ENCODE data around the gene CADM2. TPM values are rescaled to one million over a fixed set of nuclear protein-coding genes. Genes with fewer than 3 reads are reported as not detected.
"Not testable (repeated sequence)": the region's sequence is repeated elsewhere in the genome, so short reads cannot be mapped to it uniquely, and the experiment has no call there.

Gene CADM2
- total RNA-seq, 1 donor from 2014 or later: not detected

DNA sequence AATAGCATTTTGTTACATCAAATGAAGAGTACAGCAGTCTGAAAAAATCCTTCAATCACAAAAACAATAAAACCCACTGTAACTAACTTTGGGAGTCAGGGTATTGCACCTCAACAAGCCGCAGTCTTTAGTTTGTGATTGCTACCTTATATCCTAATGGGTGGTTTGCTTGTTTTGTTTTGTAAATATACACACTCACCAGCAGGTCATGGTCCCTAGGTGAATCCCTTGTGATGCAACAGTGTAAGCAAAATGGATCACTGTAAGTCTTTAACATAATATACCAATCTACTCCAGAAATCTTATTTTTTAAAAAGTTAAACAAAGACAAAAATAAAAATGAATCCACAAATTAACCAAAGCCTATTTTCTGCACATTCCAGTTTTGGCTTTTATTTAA, 749.5 kb downstream of the CADM2 start:
- ATAC-seq: not testable (repeated sequence)

DNA sequence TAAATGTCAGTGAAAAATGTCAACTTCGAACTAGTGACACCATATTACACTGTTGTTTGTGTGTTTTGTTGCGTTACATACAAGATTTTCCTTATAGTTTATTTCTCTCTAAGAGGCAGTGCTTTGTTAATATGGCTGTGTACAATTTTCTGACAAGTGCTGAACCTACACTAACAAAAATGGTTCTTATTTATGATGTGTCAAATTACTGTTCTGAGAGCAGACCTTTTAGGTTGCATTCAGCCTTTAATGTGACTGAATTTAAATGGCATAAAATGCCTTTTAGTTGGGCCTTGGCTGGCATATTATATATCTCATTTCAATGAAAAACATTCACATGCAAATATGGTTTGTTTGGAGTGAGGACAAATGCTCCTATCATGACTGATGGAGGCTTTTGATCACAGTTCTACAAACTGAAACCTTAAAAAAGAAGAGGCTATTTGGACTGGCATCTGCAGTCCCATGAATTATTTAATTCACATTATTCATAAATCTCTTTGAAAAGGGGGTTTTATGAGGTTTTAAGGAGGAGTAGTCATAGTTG, 750.6 kb downstream of the CADM2 start:
- no peak for ATAC-seq

DNA sequence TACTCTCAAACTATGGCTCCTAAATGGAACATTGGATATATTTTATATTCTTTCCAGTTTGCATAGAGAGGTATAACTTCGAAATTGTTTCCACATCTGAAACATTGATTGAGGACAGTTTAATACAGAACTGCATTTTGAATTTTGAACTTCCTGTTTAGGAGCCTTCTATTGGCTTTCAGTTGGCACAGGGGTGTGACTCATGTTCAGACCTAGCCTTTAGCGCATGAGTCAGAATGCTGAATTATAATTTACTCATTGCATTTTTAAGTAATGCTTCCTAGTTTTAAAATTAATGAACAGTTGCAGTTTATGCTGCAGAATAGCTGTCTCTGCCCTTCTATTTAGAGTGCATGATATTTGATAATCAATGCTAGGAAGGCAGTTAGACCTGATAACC, 751.7 kb downstream of the CADM2 start:
- ATAC-seq: no peak

DNA sequence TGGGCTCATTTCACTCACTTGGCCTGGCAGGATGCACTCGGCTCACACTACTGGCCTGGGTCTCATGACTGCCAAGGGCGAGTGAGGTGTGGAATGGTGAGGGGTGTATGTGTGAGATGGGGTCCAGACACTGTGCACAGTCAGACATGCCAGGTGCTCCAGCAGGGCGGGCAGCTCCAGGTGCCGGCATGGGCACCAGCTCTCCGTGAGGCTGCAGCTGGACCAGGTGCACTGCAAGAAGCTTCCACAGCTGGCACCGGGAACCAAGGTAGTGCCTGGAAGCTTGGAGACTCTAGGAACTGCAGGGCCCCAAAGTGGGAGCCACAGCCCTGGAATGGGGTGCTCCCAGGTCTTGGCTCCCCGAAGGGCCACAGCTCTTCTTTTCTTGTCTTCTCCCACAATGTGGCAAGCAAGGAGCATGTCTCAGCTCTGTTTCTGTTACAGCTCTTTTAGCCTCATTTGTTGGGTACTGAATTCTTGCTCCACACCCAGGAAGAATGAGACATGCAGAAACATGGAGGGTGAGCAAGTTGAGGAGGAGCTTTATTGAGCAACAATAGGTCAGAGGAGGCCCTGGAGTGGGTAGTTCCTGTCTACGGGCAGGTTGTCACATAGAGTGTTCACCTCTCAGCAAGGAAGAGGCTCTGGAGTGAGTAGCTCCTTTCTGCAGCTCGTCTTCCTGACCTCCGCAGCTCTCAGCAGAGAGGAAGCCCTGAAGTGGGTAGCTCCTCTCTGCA, 762.8 kb downstream of the CADM2 start:
- ATAC-seq: no peak

DNA sequence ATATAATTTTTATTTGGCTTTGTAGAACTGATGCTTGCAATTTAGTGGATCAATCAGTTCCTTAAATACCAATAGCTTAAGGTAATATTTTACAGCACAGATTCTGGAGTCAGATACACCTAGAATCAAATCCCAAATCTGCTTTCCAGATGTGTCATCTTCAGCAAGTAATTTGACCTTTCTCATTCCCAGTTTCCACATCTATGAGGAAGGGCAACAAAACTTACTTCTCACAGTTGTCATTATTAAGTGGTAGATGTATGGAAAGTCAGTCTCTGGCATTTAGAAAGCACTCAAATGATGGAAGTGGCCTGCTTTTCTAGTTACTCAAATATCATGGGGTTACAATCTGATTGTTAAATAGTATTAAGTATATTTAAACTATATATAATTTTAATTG, 767.0 kb downstream of the CADM2 start:
- no peak for ATAC-seq

DNA sequence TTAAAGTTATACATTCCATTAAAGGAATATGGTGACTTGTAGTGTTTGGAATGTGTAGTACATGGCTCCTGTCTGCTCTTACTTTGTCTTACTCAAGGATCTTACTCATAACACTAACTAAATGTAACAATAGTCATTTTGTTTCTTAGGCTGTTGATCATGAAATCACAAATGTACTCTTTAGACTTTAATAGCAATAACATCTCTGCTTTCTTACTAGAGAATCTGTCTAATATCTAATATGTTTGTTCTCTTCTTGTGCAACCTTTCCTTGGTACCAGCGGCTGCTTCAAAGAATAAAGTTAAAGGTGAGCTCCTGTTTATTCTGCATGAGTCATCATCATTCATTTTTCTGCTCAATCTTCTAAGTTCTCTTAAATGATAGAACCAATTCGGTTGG, 767.5 kb downstream of the CADM2 start:
- no peak for ATAC-seq

DNA sequence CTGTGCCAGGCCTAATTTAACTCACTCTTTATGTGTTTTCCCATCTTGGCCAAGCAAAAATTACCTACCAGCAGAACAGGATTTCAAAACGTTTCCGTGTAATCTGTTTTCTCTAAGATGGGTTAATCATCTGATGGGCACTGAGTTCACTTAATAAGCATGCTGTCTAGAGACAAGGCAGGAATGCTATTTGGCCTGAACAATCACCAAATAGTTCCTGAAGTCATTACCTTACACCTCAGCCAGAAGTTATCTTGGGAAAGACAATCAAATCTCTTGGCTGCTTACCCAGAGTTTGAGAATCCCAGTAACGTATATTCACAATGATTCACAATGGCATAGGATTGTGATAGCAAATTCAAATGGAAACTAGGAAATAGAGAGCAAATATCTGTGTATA, 779.1 kb downstream of the CADM2 start:
- ATAC-seq: no peak

DNA sequence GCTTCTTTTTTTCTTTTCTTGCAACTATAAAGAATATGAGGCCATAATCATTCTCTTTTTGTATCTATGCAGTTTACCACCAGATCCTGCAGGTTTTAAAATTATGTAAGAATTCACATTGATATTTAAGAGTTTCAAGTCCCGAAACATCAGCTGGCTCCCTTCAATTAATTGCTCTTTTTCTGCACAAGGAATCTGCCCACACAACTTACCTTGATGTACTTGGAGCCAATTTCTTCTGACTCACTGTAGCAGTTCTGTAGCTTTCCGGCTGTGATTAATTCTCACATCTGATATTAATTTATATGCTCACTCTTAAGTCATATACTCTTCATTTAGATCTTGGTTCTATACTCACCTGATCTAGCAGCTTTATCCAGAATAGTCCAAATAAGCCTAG, 781.8 kb downstream of the CADM2 start:
- ATAC-seq: no peak

DNA sequence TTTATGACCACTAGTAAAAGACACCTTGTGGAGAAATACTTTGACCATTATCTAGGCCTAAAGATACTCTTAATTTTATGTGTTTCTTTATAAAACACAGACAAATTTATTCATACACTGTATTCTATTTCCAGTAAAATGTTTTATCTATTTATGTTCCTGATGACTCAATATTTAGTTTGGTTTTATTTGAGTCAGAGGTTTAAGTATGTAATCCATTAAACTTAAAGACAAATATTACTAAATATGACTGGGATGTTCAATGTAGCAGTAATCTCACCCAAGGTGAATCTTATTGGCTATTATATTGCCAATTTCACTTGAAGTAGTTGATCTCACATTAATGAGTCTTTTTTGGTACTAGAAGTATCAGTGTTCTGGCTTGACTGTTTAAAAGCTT, 799.7 kb downstream of the CADM2 start:
- no peak for ATAC-seq

DNA sequence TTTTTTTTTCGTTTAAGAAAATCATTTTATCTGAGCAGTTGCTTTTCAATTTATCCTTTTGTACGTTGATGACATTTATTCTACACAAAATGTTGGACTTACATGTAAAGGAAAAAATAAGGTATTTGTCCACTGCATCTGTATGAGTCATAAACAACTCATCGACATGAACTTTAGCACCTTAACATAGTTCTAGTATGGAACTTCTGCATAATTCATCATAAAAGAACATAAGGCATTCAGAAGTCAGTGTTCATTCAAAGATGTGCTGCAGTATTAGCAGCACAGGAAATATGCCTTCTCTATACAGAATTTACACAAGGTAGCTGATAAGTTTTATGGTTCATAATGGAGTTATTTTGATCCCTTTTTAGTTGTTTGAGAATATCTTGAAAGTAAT, 801.6 kb downstream of the CADM2 start:
- ATAC-seq: no peak

DNA sequence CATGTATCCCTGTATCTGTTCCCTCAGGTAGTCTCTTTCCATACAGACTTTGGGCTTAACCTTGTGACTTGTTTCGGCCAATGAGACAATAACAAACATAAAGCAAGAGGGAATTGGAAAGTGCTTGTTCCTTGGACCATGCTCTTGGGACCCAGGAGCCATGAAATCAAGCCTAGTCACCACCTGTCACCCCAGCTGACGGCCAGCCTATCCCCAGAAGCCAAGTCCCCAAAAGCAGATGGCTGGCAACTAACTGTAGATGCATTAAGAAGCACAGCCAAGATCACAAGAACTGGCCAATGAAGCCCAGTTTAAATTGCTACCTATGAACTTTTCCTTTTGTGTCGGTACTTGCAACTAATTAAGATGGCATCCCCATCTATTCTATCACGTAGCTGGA, 822.0 kb downstream of the CADM2 start:
- ATAC-seq: no peak

DNA sequence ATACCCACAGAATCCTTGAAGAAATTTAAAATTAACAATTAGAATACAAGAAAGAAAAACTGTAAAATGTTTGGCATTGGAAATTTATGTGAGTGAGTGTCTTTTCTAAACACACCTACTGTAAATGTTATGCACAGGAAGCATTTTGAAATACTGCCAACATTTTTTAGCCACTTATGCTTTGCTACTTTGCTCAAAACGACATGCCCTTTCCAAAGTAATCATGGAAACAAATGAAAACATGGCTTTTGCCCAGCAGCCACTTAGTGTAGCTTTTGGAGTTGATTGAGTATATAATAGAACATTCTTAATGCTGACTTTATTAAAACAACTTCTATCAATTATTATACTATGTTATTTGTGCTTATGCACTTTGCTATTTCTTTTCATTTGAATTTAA, 823.0 kb downstream of the CADM2 start:
- ATAC-seq: no peak

DNA sequence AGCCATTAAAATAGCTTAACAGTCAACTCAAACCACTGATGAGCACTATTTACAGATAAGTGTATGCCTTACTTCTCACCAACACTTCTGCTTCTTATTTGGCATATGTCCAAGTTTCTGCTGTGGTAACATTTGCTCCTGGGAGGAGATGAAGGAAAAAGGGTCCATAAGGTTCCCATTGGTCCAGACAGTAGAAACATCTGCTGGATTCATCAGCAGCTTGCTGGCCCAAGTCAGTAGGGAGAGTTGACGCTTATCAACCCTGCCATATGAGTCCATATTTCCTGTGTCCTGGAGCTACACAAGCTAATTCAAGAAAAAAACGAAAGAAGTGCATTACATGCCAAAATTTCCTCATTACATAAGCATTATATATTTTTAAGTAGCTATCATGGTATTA, 824.5 kb downstream of the CADM2 start:
- no peak for ATAC-seq

DNA sequence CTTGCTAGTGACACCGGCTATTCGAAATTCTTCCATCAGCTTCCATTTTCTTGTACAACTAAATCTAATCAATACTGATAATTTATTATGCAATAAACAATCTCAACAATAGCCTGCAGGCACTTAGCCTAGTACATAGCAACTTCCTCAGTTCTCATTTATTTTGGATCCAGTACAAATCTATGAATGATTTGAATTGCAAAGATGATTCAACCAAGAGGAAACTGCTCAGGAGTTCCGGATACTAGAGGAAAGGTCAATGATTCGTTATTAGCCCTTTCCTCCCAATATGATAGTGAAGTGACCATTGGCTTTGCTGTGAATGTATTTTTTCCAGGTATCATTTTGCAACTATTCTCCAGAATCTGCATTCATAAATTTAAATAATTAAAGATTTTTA, 827.0 kb downstream of the CADM2 start:
- ATAC-seq: no peak

DNA sequence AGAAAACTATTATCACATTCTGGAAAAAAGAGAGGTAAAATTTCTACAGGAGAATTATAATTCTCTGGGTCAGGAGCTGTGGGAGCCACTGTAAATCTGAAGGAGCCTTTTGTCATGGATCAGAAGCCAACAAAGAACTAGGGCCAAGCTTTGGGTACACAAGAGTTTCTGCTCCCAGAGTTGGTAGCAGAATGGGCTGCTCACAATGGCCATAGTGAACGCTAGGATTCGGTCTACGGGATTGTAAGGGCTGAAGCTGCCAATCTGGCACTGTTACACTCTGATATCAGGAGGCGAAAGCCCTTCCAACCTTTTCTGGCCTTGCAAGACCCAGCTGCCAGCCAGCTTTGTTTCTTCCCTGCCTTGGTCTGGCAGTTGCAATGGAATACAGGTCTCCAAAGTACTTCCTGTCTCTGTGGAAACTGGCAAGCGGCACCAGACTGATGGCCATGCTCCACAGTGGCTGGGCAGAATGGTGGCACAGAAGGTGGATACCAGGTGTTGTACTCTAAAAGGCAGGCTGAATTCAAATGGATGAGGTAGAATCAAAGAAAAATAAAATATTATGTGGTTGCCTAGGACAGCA, 831.7 kb downstream of the CADM2 start:
- no peak for ATAC-seq

DNA sequence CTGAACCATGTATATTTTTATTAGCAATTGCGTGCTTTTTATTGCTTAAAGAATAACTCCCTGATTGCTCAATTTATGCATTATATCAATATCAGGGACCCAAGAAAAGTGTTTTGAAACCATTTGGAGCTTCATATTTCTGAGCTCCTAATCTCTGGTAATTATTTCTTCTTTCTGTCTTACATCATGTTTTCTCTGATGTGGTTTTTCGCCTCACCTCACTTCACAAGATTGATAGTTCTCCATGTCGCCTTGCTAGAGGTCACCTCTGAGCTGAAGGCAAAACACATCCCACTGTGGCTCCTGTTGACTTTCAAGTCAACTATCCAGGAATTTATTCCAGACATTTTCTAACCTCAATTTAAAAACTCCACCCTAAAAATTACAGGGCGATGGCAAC, 837.4 kb downstream of the CADM2 start:
- ATAC-seq: no peak

DNA sequence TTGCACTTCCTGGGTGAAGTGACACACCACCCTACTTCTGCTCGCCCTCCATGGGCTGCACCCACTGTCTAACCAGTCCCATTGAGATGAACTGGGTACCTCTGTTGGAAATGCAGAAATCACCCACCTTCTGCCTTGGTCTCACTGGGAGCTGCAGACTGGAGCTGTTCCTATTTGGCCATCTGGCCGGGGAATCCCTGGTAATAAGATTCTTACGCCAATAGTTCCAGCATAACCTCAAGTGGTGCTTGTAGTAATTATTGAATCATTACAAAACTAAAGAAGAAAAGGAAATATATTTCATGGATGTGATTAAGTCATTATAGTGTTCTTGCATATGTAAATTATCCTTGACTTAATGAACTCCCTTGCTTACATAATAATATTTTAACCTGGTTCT, 841.9 kb downstream of the CADM2 start:
- ATAC-seq: no peak

DNA sequence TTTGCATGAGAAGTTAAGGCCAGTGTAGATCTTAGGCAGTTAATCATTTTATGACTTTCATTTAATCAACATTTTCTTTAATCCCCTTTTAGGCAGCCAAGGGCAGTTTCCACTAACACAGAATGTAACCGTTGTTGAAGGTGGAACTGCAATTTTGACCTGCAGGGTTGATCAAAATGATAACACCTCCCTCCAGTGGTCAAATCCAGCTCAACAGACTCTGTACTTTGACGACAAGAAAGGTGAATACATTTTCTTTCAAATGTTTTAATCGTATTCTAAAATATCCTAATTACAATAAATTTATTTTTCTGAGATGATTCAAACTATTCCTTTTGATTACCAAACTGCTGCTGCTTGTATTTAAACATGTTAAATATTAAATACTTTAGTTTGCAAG, 843.2 kb downstream of the CADM2 start:
- no peak for ATAC-seq

DNA sequence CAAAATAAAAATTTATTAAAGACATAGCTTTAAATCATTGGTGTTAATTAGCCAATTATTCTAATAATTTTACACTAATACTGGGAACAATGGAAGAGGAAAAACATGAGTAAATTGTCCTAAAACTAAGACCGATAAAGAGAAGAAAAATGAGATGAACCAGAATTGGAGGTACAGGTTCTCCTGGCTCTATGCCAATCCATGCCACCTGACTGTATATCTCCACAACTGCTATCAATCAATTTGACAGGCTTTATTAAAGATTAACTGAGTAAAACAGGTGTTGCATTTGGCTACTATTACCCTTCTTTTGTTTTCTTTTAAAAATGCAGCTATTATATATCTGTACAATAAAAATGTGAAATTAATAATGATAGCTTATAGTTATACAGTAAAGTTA, 850.0 kb downstream of the CADM2 start:
- ATAC-seq: no peak

DNA sequence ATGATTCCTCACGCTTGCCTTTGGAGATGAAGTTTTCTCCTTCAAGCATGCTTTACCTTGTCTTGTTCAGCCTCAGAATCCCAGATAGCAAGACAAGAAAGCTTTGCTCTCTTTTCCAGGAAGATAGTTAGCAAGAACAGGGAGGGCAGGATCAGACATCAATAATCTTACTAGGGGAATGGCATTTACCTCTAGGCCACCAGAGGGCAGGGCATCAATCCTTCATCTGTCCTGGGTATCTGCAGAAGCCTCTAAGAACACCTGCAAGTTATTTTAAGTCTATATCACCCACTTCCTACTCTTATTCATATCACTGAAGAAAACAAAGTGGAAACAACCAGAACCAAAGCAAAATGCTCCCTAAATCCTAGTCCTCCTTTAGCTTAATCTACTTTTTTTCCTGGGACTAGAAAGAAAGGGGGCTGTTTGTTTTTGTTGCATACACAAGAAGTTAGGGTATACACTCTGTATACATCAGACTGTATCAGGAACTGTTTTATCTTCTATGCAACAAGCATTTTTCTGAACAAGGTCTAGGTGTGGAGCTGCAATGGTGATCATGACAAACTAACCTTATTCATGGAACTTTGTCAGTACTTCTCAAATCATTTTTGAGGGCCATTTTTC, 862.5 kb downstream of the CADM2 start:
- no peak for ATAC-seq

DNA sequence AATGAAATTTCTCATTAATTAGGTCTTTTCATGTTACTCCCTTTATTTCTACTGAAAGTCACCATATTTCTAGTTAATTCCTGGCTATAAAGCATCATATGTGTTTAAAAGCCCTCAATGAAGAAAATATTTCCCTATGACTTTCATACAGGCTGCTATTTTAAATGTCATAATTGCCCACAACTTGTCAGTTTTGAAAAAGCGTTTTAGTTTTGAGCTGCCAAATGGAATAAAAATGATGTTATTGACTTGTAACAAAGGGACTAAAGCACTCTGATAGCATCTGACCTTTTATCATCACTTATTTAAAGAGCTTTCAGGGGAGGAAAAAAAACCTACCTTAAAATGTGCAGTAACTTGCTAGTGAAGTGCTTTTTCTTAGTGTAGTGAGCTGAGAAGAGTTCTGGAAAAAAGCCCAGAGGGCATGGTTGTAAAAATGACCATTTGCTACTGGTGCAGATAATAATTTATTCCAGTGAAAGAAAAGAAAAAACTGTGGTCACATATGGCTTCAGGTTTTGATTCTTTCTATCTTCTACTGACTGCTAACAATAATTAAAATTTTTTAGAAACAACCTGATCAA, 877.2 kb downstream of the CADM2 start:
- no peak for ATAC-seq

DNA sequence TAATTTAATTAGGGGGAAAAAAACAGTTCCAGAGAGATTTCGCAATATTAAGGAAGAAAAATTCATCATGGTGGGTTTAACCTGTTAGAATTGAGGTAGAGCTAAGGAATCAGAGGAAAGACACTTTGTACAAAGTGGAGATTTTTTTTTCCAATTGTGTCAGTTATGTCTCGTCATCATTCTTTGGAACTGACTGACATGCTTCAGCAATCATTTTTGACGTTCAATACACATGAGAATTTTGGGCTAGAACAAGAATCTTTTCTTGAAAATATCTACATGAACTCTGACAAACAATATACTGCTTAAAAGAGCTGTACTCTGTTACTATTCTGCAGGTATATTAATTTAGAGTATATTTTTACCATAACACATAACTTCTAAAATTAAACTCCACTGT, 878.6 kb downstream of the CADM2 start:
- ATAC-seq: no peak

DNA sequence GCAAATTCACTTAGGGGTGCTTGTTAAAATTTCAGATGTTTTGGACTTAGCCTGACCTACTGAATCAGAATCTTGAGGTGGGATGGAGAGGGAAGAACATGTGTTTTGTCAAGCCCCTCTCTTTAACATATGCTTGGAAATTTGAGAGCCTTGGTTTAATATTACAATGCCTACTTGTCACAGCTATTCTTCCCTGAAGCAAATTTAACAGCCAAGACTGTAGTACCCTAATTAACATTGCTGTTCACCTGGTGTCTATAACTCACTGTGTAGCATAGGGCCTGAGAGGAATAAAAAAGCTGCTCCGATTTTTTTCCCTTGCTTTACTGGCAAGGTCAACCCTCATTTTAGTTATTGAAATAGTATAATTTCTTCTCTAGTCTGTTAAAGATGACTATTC, 880.1 kb downstream of the CADM2 start:
- ATAC-seq: no peak

DNA sequence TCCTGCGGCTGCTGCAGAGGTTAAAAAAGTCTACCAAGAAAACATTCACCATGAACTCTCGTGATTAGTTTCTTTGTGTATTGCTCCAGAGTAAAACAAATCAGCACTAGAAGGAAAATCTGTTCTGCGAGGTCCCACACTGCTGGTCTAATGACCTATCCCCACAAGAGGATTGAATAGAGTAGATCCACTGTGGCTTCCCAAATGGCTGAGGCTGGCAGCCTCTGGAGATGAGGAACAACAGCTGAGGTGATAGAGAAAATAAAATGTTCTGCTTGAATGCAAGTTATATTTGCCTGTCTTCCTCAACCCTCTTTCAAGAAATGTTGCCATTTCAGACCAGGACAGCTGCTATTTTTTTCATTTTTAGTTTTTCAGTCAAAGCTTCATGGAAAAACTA, 883.3 kb downstream of the CADM2 start:
- ATAC-seq: no peak
